Caco-2 (cell line): ENCODE data around the gene MAN1C1. TPM values are rescaled to one million over a fixed set of nuclear protein-coding genes. Genes with fewer than 3 reads are reported as not detected.
A peak's percentile ranks its signal among the peaks of the same experiment; 100 is the strongest.

ENCODE experiments used
- BruUV-seq: library from RNA; stranded (reverse); fragments of 400-500 nt; replicated peaks from 2 replicates; lab custom pipeline; 2021; lab: Mats Ljungman, UMichigan
- CTCF ChIA-PET: fragments of 300-600 bp; sonication (Branson Sonifier 250); formaldehyde crosslinking; loops from one replicate; lab custom pipeline; 2022; ENCODE audit warnings: antibody characterized with exemption; lab: Charles Lee
- POLR2A ChIA-PET: fragments of 300-600 bp; sonication (Branson Sonifier 250); formaldehyde crosslinking; loops from one replicate; lab custom pipeline; 2022; ENCODE audit warnings: antibody characterized with exemption; lab: Charles Lee
- DNase-seq, 2 experiments: peaks; one replicate each; pipeline versions ENCODE4 v3.0.0 to v3.0.0-alpha.2; 2020 to 2022
- H3K27me3 ChIP-seq: replicated peaks from 2 replicates; pipeline ENCODE4 v1.6.0; 2011; ENCODE audit warnings: low read length; ENCODE audit not compliant: control insufficient read depth, insufficient read depth
- H3K36me3 ChIP-seq: 2 replicates; pipeline ENCODE4 v1.5.1; 2011; ENCODE audit warnings: low read length; ENCODE audit not compliant: control insufficient read depth, insufficient read depth
- H3K4me1 ChIP-seq: fragments of 250-450 bp; sonication (Bioruptor Pico); 2 replicates; pipeline ENCODE4 v1.5.1; 2020; ENCODE audit warnings: mild to moderate bottlenecking
- H3K4me3 ChIP-seq: 2 replicates; pipeline ENCODE4 v1.5.1; 2011; ENCODE audit warnings: low read depth, mild to moderate bottlenecking, control low read depth, low read length
- H3K9me3 ChIP-seq: fragments of 250-450 bp; sonication (Bioruptor Pico); 2 replicates; pipeline ENCODE4 v1.5.1; 2020; ENCODE audit warnings: mild to moderate bottlenecking, moderate library complexity
- H3K27ac Mint-ChIP-seq: one replicate; pipeline ENCODE4 v1.8.0; 2022; ENCODE audit warnings: mixed read lengths; ENCODE audit not compliant: unreplicated experiment
- H3K27me3 Mint-ChIP-seq: one replicate; pipeline ENCODE4 v1.8.0; 2022; ENCODE audit warnings: mixed read lengths; ENCODE audit not compliant: insufficient read depth, unreplicated experiment
- H3K36me3 Mint-ChIP-seq: one replicate; pipeline ENCODE4 v1.8.0; 2022; ENCODE audit warnings: mild to moderate bottlenecking, mixed read lengths; ENCODE audit not compliant: insufficient read depth, unreplicated experiment
- H3K4me1 Mint-ChIP-seq: one replicate; pipeline ENCODE4 v1.8.0; 2022; ENCODE audit warnings: low read depth, mixed read lengths; ENCODE audit not compliant: unreplicated experiment
- H3K4me3 Mint-ChIP-seq: one replicate; pipeline ENCODE4 v1.8.0; 2022; ENCODE audit warnings: mild to moderate bottlenecking, moderate library complexity, mixed read lengths; ENCODE audit not compliant: unreplicated experiment
- H3K9me3 Mint-ChIP-seq: one replicate; pipeline ENCODE4 v1.8.0; 2022; ENCODE audit warnings: mixed read lengths; ENCODE audit not compliant: unreplicated experiment
- CTCF ChIP-seq, 2 experiments: fragments of 200-600 bp in 1 of 2; IDR thresholded peaks; 1 replicate in 1 of 2; 2 replicates in 1 of 2; pipeline versions ENCODE4 v1.5.1 to v1.8.0; 2011 to 2022; ENCODE audit warnings: antibody characterized with exemption in 1 of 2, control low read depth in 1 of 2, inconsistent platforms in 1 of 2, low read depth in 1 of 2, low read length in 1 of 2, mild to moderate bottlenecking in 1 of 2, moderate library complexity in 1 of 2; ENCODE audit not compliant: insufficient read depth in 1 of 2, severe bottlenecking in 1 of 2, unreplicated experiment in 1 of 2
- intact Hi-C: fragments of 100-400 bp; cut with micrococcal nuclease; formaldehyde crosslinking; loops from one replicate; pipeline ENCODE4 v1.10.0; 2022; ENCODE audit not compliant: unreplicated experiment
- total RNA-seq: library from RNA; stranded (reverse); gene quantifications from 2 replicates; pipeline ENCODE4 v1.2.3, GENCODE V29; 2022

MAN1C1 gene
- total RNA-seq, 1 experiment from 2014 or later: 2.7 TPM

- BruUV-seq: TSS peak; percentile 27
- H3K36me3 ChIP-seq: no peaks in the 10 kb centered on the region; the same call in 1 of the 2 replicates
- peak; percentile 30 to 59 for DNase-seq
- no peaks in the 10 kb centered on the region for H3K9me3 ChIP-seq
- intact Hi-C loops: no loop called here
- H3K4me3 ChIP-seq: no peak overlapping the region
- CTCF ChIA-PET: interaction anchor here (0.9 kb wide), 1 partner anchor 14 kb away, joined by 3 read pairs; no protein-coding TSS in a partner anchor
- POLR2A ChIA-PET: no interaction called here
- TF ChIP-seq CTCF (IDR thresholded peaks at IDR 0.05; ENCODE audit: insufficient read depth in 1 of 2, low read depth in 1 of 2, low read length in 1 of 2, severe bottlenecking in 1 of 2, unreplicated experiment in 1 of 2): no peak
- H3K9me3 Mint-ChIP-seq: no peaks in the 10 kb centered on the region
- H3K36me3 Mint-ChIP-seq: peaks cover 10% of the 10 kb centered on the region
- no peak overlapping the region for H3K27ac Mint-ChIP-seq
- peaks cover 18% of the 10 kb centered on the region for H3K4me1 ChIP-seq
- H3K4me1 Mint-ChIP-seq: peaks cover 13% of the 10 kb centered on the region
- H3K27me3 ChIP-seq: no peaks in the 10 kb centered on the region
- no peaks in the 10 kb centered on the region for H3K27me3 Mint-ChIP-seq
- H3K4me3 Mint-ChIP-seq: no peak overlapping the region
Observed at GRCh38 chr1:25568090-25568833, 48.3 kb upstream of the MAN1C1 start.

- H3K4me1 ChIP-seq: peaks cover 25% of the 10 kb centered on the region
- H3K27me3 ChIP-seq: no peaks in the 10 kb centered on the region
- H3K9me3 ChIP-seq: no peaks in the 10 kb centered on the region
- no peak overlapping the region for H3K4me3 Mint-ChIP-seq
- peak in 1 of 2 experiments; percentile 22 for DNase-seq
- H3K4me3 ChIP-seq: no peak overlapping the region
- peaks cover 14% of the 10 kb centered on the region for H3K36me3 Mint-ChIP-seq
- peaks cover 20% of the 10 kb centered on the region for H3K4me1 Mint-ChIP-seq
- CTCF ChIA-PET: no interaction called here
- H3K36me3 ChIP-seq: no peaks in the 10 kb centered on the region; the same call in 1 of the 2 replicates
- no peak for TF ChIP-seq CTCF (IDR thresholded peaks at IDR 0.05; ENCODE audit: insufficient read depth in 1 of 2, low read depth in 1 of 2, low read length in 1 of 2, severe bottlenecking in 1 of 2, unreplicated experiment in 1 of 2)
- H3K27me3 Mint-ChIP-seq: no peaks in the 10 kb centered on the region
- BruUV-seq: no TSS peak
- intact Hi-C loops: no loop called here
- POLR2A ChIA-PET: no interaction called here
- no peaks in the 10 kb centered on the region for H3K9me3 Mint-ChIP-seq
- no peak overlapping the region for H3K27ac Mint-ChIP-seq
Observed at GRCh38 chr1:25568834-25569596, 47.6 kb upstream of the MAN1C1 start.

GRCh38 chr1:25569597-25570396, 46.8 kb upstream of the MAN1C1 start:
- Histone ChIP-seq H3K4me3 (no peak overlapping the region), H3K9me3 (no peaks in the 10 kb centered on the region), H3K27me3 (no peaks in the 10 kb centered on the region), H3K4me1 (peaks cover 33% of the 10 kb centered on the region), H3K36me3 (no peaks in the 10 kb centered on the region; the same call in 1 of the 2 replicates)
- POLR2A ChIA-PET: no interaction called here
- intact Hi-C loops: no loop called here
- Mint-ChIP-seq H3K9me3 (no peaks in the 10 kb centered on the region), H3K36me3 (peaks cover 21% of the 10 kb centered on the region), H3K27me3 (no peaks in the 10 kb centered on the region), H3K4me1 (peaks cover 27% of the 10 kb centered on the region), H3K4me3 (no peak overlapping the region), H3K27ac (no peak overlapping the region)
- BruUV-seq: no TSS peak
- TF ChIP-seq CTCF (IDR thresholded peaks at IDR 0.05; ENCODE audit: insufficient read depth in 1 of 2, low read depth in 1 of 2, low read length in 1 of 2, severe bottlenecking in 1 of 2, unreplicated experiment in 1 of 2): no peak
- DNase-seq: no peak
- CTCF ChIA-PET: no interaction called here
